IPS-11a (cell line): ENCODE results near the gene RMI1.
"Not testable (repeated sequence)": the region's sequence is repeated elsewhere in the genome, so short reads cannot be mapped to it uniquely, and the experiment has no call there.

Source experiments
- H3K4me3 ChIP-seq: one replicate; pipeline ENCODE4 v1.5.1; 2013; ENCODE audit warnings: low read depth, low read length, control low read depth

The RMI1 gene

GRCh38 chr9:83980395-83981125 lies at the start of gene RMI1:
TSS of gene RMI1 (plus strand) at chr9:83980805. CDS start at chr9:84000987, 20,182 bp downstream.
- H3K4me3 ChIP-seq = peak within 1 kb of the TSS; percentile 91

GRCh38 chr9:83930881-83931280 lies 49.7 kb upstream of the RMI1 start:
- no peak overlapping the region for H3K4me3 ChIP-seq

GRCh38 chr9:83932011-83932410 lies 48.6 kb upstream of the RMI1 start:
- H3K4me3 ChIP-seq = no peak overlapping the region

DNA sequence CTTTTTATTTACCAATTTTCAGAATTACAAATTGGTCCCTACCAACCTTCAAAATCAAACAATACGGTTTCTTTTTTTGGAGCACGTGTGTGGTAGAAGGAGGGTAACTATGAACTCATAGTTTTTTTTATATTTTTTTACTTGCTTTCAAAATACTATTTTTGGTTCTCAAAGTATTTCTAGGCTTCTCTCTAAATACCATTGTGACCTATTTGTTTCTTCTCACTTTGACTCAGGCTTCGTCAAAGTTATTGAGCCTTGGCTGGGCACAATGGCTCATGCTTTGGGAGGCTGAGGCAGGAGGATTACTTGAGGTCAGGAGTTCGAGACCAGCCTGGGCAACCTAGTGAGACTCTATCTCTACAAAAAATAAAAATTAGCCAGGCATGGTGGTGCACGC lies 47.8 kb upstream of the RMI1 start:
- no peak overlapping the region for H3K4me3 ChIP-seq

- H3K4me3 ChIP-seq = no peak overlapping the region
Observed at GRCh38 chr9:83933790-83934189, 46.8 kb upstream of the RMI1 start.

- no peak overlapping the region for H3K4me3 ChIP-seq
Observed at GRCh38 chr9:83934569-83935275, 45.9 kb upstream of the RMI1 start.

- no peak overlapping the region for H3K4me3 ChIP-seq
Observed at GRCh38 chr9:83935276-83935935, 45.2 kb upstream of the RMI1 start.

DNA sequence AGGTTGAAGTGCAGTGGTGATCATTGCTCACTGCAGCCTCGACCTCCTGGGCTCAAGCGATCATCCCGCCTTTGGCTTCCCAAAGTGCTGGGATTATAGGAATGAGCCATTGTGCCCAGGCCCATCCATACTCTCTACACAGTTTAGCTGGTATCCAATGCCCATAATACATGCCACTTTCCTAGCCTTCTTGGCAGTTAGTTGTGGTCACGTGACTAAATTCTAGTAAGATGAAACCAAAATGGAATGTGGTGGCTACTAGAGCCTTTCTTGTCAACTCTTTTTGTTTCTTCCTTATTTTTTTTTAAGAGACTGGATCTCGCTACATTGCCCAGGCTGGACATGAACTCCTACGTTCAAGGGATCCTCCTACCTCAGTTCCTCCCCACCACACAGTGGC lies 44.1 kb upstream of the RMI1 start:
- H3K4me3 ChIP-seq = no peak overlapping the region

DNA sequence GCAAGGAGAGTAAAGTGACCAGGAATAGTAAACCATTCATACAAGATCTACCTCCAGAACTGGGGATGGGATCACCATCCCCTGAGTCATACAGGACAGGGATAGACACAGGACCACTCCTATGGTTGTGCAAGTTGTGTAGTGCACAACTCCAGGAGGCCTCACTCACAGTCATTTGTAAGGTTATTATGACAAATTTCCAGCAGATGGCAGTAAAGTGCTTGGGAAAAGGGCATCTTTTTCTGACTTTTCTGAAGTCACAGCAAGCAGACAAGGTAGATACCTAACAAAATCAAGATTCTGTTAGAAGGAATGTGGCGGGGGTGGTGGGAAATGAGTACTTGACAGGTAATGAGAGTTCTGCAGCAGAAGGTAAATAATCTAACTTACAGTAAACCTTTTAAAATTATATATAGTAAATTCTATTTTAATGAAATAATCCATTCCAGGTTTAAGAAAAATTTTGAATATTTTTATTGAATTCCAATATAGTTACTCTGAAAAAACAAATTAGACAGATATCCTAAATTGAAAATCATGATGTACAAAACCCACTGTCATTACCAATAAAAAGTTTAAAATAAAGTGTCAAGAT lies 42.6 kb upstream of the RMI1 start:
- H3K4me3 ChIP-seq = no peak overlapping the region

- H3K4me3 ChIP-seq = no peak overlapping the region
Observed at GRCh38 chr9:83940590-83941303, 39.9 kb upstream of the RMI1 start.

- H3K4me3 ChIP-seq = not testable (repeated sequence)
Observed at GRCh38 chr9:83948096-83948495, 32.5 kb upstream of the RMI1 start.

- peak overlapping the region; percentile 70 for H3K4me3 ChIP-seq
Observed at GRCh38 chr9:83956086-83956435, 24.5 kb upstream of the RMI1 start.

- H3K4me3 ChIP-seq = peak overlapping the region; percentile 70
Observed at GRCh38 chr9:83956436-83957247, 24.0 kb upstream of the RMI1 start.

- H3K4me3 ChIP-seq = peak overlapping the region; percentile 70
Observed at GRCh38 chr9:83957248-83957513, 23.4 kb upstream of the RMI1 start.

GRCh38 chr9:83959061-83959460 lies 21.5 kb upstream of the RMI1 start:
- no peak overlapping the region for H3K4me3 ChIP-seq

- H3K4me3 ChIP-seq = no peak overlapping the region
Observed at GRCh38 chr9:83960991-83961390, 19.6 kb upstream of the RMI1 start.

- H3K4me3 ChIP-seq = no peak overlapping the region
Observed at GRCh38 chr9:83962165-83962564, 18.4 kb upstream of the RMI1 start.

GRCh38 chr9:83964973-83965349 lies 15.6 kb upstream of the RMI1 start:
- H3K4me3 ChIP-seq = no peak overlapping the region

DNA sequence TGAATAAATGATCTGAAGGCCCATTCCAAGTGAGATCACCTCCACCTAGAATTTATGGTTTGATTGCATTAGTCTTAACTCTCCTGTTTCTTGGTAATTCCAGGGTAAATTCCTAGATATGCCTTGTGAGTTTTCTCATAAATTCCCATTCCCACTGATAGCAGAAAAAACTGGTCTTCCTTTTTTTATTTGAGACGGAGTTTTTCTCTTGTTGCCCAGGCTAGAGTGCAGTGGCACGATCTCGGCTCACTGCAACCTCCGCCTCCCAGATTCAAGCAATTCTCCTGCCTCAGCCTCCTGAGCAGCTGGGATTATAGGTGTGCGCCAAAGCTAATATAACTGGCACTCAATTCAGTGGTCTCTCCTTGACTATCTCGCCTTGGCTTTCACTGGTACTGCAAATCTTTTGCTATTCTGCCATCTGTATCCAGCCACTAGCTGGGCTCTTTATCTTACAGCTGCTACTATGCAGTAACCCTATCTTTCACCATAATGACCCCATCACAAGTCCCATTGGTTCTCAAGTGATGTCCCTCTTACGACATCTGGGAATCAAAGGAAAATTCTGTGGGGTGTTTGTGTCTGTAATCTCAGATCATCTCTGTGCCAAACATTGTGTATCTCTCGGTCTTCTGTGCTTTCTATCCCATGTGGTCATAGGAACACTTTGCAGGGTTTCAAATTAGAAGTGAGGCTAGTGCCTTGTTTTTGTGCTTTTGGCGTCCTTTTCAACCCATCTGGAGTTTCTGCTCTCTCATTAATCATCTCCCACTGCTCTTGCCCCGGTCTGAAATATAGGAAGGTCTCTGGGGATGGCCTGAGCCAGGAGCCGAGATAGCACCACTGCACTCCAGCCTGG lies 15.0 kb upstream of the RMI1 start:
- H3K4me3 ChIP-seq = no peak overlapping the region

- H3K4me3 ChIP-seq = no peak overlapping the region
Observed at GRCh38 chr9:83966209-83966582, 14.4 kb upstream of the RMI1 start.
